Activated CD8-positive, alpha-beta memory T cell treated with anti-CD3 and anti-CD28 coated beads for 24 hours (primary cell): ENCODE data around the gene ABCA2.

Experiments
- DNase-seq: peaks from one replicate; pipeline ENCODE4 v3.0.0-alpha.2; 2020

Gene ABCA2

DNA sequence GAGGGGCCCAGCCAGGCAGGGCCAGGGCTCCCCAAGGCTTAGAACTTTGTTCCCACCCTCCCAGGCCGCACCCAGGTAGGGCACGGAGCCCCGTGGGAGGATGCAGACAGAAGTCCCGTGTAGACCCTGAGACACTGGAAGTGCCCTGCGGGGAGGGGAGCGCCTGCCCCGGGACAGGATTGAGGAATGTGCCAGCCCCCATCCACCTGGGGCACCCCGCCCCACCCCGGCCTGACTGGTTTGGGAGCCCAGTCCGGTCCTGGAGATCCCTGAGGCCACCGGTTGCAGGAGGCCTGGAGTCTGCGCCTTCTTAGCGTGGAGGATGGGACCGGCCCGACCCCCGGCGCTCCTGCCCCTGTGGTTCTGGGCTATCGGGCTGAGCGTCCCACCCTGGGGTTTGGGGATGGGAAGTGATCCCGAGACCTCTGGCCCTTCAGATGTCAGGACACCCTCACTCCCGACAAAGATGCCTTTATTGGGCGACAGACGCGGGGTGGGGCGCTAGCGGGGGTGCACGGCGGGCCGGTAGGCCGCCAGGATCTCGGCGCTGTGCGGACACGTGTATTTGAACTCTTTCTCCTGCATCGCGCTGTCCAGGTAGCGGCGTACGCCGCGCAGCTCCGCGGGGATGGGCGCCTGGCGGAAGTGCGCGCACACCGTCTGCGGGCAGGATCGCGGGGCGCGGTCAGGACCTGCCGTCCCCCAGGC, 33.7 kb downstream of the ABCA2 start:
- peak; percentile 62 for DNase-seq

- no peak for DNase-seq
Observed at GRCh38 chr9:136992819-136993369, 35.1 kb downstream of the ABCA2 start.

- peak; percentile 98 for DNase-seq
Observed at GRCh38 chr9:136991993-136992818, 35.8 kb downstream of the ABCA2 start, which contains the start of gene PAXX. Gene PAXX (plus strand): TSS chr9:136992422. CDS start chr9:136992444, 22 bp downstream.

DNA sequence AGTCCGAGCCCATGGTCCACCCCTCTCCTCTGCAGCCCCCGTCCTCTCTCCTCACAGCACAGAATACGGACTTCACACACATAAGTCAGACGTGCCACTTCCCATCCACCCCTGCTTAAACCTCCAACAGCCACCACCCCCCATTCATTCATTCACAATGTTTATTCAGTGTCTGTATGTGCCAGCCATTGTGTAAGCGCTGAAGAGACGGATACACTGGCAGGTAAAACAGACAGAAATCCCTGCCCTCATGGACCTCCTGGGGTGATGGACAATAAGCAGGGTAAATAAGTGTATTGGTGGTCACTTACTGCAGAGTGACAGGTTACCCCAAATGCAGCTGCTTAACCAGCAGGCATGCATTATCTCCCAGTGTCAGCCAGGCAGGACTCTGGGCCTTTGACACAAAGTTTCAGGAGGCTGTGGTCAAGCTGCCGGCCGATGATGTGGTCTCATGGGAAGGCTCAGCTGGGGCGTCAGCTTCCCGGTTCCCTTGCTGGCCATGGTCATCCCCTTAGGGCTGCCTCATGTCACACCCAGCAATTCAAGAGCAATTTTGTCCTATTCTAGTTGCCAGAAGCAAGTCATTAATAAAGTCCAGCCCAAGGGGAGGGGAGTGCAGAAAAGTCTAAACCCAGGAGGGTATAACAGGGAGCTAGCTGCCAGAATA, 37.7 kb downstream of the ABCA2 start:
- no peak for DNase-seq

- DNase-seq, result no peak
Observed at GRCh38 chr9:136988872-136989271, 39.2 kb downstream of the ABCA2 start.

GRCh38 chr9:136985853-136986252, 42.2 kb downstream of the ABCA2 start:
- no peak for DNase-seq

DNA sequence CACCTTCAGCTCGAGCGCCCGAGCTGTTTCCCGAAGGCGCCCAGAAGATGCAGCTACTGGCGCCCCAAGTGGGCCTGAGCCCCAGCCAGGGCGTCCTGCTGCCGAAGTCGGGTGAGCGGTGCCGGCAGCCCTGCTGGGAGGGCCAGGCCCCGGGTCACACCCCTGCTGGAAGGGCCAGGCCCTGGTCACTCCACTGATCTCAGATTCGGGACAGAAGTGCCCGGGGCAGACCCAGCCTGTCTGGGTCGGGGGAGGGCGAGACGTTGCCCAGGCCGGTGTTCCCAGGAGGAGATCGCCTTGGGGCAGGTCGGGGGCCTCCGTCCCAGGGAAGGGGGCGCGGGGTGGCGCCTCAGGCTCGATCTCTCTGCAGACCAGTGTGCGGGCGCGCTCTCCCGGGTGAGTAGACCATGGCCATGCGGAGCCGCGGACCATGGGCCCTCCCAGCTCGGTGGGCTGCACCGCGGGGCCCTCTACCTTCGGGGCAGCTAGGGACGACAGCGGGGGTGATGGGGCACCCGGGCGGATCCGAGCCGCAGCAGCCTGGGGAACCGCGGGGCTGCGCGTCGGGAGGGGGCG, 42.9 kb downstream of the ABCA2 start:
- no peak for DNase-seq

GRCh38 chr9:136984464-136985026, 43.5 kb downstream of the ABCA2 start:
- DNase-seq, result no peak

- no peak for DNase-seq
Observed at GRCh38 chr9:136983656-136984314, 44.3 kb downstream of the ABCA2 start.

DNA sequence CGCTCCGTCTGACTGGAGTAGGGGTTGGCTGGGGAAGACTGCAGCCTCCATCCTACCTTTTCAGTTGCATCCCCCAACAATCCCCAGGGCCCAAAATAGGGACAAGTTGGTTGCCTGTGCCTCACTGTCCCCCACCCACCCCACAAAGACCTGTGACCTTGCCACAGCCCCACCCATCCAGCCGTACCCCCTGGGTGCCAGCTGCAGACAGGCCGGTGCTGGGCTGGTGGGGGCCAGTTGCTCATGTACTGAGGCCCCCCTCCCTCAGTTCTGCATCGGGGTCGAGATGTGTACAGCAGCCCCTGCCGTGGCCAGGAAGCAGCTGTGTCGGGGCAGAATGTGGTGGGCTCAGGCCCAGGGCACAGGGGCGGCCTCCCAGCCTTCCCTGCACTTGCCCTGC, 44.9 kb downstream of the ABCA2 start:
- no peak for DNase-seq

DNA sequence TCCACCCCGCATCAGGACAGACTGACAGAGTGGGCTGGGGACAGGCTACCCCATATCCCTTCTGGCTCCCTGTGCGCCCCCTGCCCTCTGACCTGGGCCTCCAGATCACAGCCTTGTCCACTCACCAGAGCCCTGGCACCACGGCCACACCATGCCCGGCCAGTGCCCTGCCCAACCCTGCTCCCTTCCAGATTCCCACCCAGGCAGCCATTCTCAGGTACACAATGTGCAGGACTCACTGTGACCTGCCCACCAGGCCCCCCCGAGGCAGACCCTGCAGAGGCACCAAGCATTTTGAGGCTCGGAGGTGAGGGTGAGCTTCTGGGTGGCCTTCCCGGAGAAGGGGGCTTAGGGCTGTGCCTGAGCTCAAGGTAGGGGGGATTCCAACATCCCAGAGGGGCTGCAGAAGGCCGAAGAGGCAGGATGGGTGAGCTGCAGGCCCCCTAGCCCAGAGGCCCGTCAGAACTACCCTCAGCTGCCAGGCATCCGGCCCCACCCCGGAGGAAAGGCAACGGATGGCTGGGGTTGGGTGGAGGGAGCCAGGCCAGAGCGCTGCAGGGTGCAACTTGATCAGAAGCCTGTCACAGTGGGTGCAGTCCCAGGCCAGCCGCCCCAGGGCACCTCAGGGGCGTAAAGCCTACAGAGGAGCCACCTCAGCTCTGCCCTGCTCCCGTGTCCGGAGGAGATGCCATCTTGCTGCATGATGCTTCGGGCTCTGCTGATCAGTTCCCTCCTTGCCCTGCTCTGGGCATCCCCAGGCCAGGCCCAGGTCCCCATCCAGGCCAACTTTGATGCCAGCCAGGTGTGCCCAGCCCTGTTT, 45.6 kb downstream of the ABCA2 start, which contains the start of gene LCNL1:
Gene LCNL1 (plus strand): TSS at position 762 of the 820 bp plus-strand sequence. CDS start 594 bp downstream, outside the sequence.
- no peak for DNase-seq

DNA sequence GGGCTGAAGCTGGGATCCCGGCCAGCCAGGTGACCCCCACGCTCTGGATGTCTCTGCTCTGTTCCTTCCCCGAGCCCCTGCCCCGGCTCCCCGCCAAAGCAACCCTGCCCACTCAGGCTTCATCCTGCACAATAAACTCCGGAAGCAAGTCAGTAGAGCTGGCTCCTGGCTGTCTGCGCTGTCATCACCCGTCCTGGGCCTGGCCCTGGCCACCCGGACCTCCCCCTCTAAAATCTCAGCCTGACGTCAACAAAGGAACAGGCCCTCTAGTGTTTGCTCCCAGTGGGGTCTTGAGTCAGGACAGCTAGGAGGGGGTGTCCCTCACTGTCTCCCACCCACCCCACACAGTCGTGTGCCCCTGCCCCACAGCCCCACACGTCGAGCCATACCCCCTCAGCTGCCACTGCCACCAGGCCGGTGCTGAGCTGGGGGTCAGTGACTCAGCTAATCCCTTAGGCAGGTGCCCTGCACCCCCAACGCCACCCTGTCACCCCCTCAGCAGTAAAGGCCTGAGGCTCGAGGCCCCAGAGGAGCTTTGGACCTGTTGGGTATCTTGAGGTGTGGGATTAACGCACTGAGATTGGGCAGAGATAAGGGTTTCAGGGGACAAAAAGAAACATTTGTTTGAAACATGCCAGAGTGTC, 46.3 kb downstream of the ABCA2 start:
- no peak for DNase-seq

GRCh38 chr9:136980669-136981478, 47.2 kb downstream of the ABCA2 start:
- DNase-seq, result no peak

- no peak for DNase-seq
Observed at GRCh38 chr9:136979769-136980587, 48.1 kb downstream of the ABCA2 start.

DNA sequence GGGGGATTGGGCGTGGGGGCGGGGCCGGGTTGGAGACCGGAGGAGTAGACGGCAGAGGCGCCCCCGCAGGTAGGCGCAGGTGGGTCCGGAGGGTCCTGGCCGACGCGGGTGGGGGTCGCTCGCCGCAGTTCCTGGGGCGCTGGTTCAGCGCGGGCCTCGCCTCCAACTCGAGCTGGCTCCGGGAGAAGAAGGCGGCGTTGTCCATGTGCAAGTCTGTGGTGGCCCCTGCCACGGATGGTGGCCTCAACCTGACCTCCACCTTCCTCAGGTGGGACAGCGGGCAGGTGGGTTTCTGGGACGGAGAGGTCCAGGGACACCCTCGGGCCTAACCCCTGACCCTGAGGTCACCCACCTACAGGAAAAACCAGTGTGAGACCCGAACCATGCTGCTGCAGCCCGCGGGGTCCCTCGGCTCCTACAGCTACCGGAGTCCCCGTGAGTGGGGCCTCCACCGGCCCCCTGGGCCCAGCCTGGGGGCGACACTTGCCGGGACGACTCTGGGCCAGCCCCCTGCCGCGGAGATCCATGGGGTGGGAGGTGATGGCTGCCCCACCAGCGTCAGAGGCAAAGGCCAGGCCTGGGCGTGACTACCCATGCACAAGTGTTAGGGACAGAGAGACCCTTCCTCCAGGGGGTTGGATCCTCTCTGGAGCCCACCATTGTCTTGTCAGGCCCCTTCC, 49.0 kb downstream of the ABCA2 start:
- no peak for DNase-seq

- DNase-seq, result peak; percentile 87
Observed at GRCh38 chr9:136978073-136978864, 49.8 kb downstream of the ABCA2 start.

DNA sequence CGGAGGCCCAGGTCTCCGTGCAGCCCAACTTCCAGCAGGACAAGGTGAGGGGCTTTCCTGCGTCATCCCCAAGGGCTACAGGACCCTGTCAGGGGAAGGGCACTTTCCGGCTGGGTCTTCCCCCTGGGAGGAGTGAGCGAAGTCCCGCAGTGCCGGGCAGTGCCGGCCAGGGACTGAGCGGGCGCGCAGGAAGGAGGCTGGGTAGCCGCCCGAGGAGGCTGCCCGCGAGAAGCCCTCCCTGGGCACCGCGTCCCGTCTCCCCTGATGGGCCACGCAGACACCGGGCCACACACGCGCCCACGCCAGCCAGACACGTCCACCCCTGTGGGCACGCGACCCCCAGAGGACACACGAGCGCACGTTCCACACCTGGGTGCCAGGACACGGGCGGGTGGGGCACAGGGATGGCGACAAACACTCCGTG, 50.4 kb downstream of the ABCA2 start:
- no peak for DNase-seq
